ENCODE measurements around the gene USP17L18.
"Not testable (repeated sequence)": the region's sequence is repeated elsewhere in the genome, so short reads cannot be mapped to it uniquely, and the experiment has no call there.

The USP17L18 gene

GRCh38 chr4:9247953-9248680, at the start of gene USP17L18:
TSS of gene USP17L18 (plus strand) at chr4:9248630. CDS start at chr4:9248630, 0 bp downstream.
- DNase-seq, result not testable (repeated sequence)

DNA sequence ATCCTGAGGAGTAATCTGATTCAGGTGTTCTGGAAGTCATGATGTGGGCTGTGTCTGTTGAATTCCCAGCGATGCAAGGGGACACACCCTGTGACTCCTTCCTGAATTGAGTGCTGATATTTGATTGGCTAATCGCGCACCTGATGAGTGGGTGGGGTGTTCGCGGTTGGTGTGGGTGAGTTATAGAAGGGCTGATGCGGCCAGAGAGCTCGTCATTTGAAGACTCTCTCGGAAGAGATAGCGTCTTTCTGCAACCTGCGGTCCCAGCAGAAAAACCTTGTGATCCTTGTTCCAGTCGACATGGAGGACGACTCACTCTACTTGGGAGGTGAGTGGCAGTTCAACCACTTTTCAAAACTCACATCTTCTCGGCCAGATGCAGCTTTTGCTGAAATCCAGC, 38.1 kb upstream of the USP17L18 start, which contains the start of gene USP17L10:
Gene USP17L10 (plus strand): TSS at position 301 of the 400 bp plus-strand sequence. CDS start 0 bp downstream, at position 301.
- not testable (repeated sequence) for DNase-seq

DNA sequence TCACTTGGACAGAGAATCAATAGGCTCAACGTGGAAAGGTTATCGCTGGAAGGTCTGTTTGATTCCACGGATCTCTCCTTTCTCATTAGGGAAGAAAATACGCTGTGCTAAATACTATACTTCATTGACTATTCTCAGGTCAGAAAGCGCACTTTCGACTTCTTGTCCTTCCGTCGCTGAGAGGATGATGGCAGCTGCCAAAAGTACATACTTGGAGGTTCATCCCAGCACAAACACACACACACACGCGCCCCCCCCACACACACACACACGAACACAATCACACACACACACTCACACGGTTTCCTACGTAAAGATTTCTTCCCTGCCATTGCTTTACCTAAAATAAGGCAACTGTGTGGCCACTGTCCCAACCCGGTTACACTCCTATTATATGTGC, 33.7 kb upstream of the USP17L18 start:
- DNase-seq, result not testable (repeated sequence)

DNA sequence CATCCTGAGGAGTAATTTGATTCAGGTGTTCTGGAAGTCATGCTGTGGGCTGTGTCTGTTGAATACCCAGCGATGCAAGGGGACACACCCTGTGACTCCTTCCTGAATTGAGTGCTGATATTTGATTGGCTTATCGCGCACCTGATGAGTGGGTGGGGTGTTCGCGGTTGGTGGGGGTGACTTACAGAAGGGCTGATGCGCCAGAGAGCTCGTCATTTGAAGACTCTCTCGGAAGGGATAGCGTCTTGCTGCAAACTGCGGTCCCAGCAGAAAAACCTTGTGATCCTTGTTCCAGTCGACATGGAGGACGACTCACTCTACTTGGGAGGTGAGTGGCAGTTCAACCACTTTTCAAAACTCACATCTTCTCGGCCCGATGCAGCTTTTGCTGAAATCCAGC, 33.3 kb upstream of the USP17L18 start, which contains the start of gene USP17L11:
Gene USP17L11 (plus strand): TSS at position 301 of the 400 bp plus-strand sequence. CDS start 0 bp downstream, at position 301.
- not testable (repeated sequence) for DNase-seq

GRCh38 chr4:9219852-9220251, 28.6 kb upstream of the USP17L18 start, which contains the start of gene USP17L12:
TSS of gene USP17L12 (plus strand) at chr4:9220152. CDS start at chr4:9220152, 0 bp downstream.
- DNase-seq, result not testable (repeated sequence)

DNA sequence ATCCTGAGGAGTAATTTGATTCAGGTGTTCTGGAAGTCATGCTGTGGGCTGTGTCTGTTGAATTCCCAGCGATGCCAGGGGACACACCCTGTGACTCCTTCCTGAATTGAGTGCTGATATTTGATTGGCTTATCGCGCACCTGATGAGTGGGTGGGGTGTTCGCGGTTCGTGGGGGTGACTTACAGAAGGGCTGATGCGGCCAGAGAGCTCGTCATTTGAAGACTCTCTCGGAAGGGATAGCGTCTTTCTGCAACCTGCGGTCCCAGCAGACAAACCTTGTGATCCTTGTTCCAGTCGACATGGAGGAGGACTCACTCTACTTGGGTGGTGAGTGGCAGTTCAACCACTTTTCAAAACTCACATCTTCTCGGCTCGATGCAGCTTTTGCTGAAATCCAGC, 23.8 kb upstream of the USP17L18 start, which contains the start of gene USP17L13:
Gene USP17L13 (plus strand): TSS at position 301 of the 400 bp plus-strand sequence. CDS start 0 bp downstream, at position 301.
- DNase-seq, result not testable (repeated sequence)

DNA sequence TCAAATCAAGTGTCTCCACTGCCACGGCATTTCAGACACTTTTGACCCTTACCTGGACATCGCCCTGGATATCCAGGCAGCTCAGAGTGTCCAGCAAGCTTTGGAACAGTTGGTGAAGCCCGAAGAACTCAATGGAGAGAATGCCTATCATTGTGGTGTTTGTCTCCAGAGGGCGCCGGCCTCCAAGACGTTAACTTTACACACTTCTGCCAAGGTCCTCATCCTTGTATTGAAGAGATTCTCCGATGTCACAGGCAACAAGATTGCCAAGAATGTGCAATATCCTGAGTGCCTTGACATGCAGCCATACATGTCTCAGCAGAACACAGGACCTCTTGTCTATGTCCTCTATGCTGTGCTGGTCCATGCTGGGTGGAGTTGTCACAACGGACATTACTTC, 18.2 kb upstream of the USP17L18 start:
- not testable (repeated sequence) for DNase-seq

DNA sequence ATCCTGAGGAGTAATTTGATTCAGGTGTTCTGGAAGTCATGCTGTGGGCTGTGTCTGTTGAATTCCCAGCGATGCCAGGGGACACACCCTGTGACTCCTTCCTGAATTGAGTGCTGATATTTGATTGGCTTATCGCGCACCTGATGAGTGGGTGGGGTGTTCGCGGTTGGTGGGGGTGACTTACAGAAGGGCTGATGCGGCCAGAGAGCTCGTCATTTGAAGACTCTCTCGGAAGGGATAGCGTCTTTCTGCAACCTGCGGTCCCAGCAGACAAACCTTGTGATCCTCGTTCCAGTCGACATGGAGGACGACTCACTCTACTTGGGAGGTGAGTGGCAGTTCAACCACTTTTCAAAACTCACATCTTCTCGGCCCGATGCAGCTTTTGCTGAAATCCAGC, 14.3 kb upstream of the USP17L18 start, which contains the start of gene USP17L15:
Gene USP17L15 (plus strand): TSS at position 301 of the 400 bp plus-strand sequence. CDS start 0 bp downstream, at position 301.
- not testable (repeated sequence) for DNase-seq

GRCh38 chr4:9238461-9238860, 10.0 kb upstream of the USP17L18 start:
- DNase-seq, result not testable (repeated sequence)

GRCh38 chr4:9243579-9243978, 4.9 kb upstream of the USP17L18 start, which contains the start of gene USP17L17:
TSS of gene USP17L17 (plus strand) at chr4:9243879. CDS start at chr4:9243879, 0 bp downstream.
- not testable (repeated sequence) for DNase-seq

DNA sequence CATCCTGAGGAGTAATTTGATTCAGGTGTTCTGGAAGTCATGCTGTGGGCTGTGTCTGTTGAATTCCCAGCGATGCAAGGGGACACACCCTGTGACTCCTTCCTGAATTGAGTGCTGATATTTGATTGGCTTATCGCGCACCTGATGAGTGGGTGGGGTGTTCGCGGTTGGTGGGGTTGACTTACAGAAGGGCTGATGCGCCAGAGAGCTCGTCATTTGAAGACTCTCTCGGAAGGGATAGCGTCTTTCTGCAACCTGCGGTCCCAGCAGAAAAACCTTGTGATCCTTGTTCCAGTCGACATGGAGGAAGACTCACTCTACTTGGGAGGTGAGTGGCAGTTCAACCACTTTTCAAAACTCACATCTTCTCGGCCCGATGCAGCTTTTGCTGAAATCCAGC, 4.6 kb downstream of the USP17L18 start, which contains the start of gene USP17L19:
Gene USP17L19 (plus strand): TSS at position 301 of the 400 bp plus-strand sequence. CDS start 0 bp downstream, at position 301.
- not testable (repeated sequence) for DNase-seq

GRCh38 chr4:9257824-9258223, 9.4 kb downstream of the USP17L18 start, which contains the start of gene USP17L20:
TSS of gene USP17L20 (plus strand) at chr4:9258124. CDS start at chr4:9258124, 0 bp downstream.
- not testable (repeated sequence) for DNase-seq

GRCh38 chr4:9262572-9262971, 14.1 kb downstream of the USP17L18 start, which contains the start of gene USP17L21:
TSS of gene USP17L21 (plus strand) at chr4:9262872. CDS start at chr4:9262872, 0 bp downstream.
- DNase-seq, result not testable (repeated sequence)

DNA sequence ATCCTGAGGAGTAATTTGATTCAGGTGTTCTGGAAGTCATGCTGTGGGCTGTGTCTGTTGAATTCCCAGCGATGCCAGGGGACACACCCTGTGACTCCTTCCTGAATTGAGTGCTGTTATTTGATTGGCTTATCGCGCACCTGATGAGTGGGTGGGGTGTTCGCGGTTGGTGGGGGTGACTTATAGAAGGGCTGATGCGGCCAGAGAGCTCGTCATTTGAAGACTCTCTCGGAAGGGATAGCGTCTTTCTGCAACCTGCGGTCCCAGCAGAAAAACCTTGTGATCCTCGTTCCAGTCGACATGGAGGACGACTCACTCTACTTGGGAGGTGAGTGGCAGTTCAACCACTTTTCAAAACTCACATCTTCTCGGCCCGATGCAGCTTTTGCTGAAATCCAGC, 18.9 kb downstream of the USP17L18 start, which contains the start of gene USP17L22:
Gene USP17L22 (plus strand): TSS at position 301 of the 400 bp plus-strand sequence. CDS start 0 bp downstream, at position 301.
- not testable (repeated sequence) for DNase-seq

- not testable (repeated sequence) for DNase-seq
Observed at GRCh38 chr4:9271719-9272118, 23.3 kb downstream of the USP17L18 start.
